ENCODE measurements around the gene SRSF11.

SRSF11 gene

GRCh38 chr1:70220015-70220414 lies 1.2 kb upstream of the SRSF11 start:
- no peak for TF ChIP-seq CTCF (IDR thresholded peaks at IDR 0.05; ENCODE audit: control extremely low read depth, extremely low read depth, low read depth, missing control alignments)
- no peak for DNase-seq (ENCODE audit: extremely low spot score)
- POLR2A ChIA-PET, result no interaction called here
- CTCF ChIA-PET, result interaction anchor here (1.1 to 2.1 kb wide), 2 partner anchors 9 to 12 kb away, joined by 5 to 14 read pairs; no protein-coding TSS in a partner anchor

GRCh38 chr1:70220517-70221237 lies 503 bp upstream of the SRSF11 start:
- ChIA-PET POLR2A (interaction anchor here (0.7 to 1.1 kb wide), 4 partner anchors 8 to 190 kb away, joined by 3 to 5 read pairs (median 3); partner anchors contain the start of gene CTH), CTCF (interaction anchor here (0.9 to 2.1 kb wide), 5 partner anchors 10 to 18 kb away, joined by 3 to 14 read pairs (median 5); no protein-coding TSS in a partner anchor)
- DNase-seq (ENCODE audit: extremely low spot score), result no peak
- no peak for TF ChIP-seq CTCF (IDR thresholded peaks at IDR 0.05; ENCODE audit: control extremely low read depth, extremely low read depth, low read depth, missing control alignments)

- no peak for DNase-seq (ENCODE audit: extremely low spot score)
- ChIA-PET POLR2A (no interaction called here), CTCF (no interaction called here)
- TF ChIP-seq CTCF (IDR thresholded peaks at IDR 0.05; ENCODE audit: control extremely low read depth, extremely low read depth, low read depth, missing control alignments), result no peak
These were observed 1.6 kb downstream of the SRSF11 start for GRCh38 chr1:70222716-70223235.

GRCh38 chr1:70224954-70225353 lies 3.8 kb downstream of the SRSF11 start:
- ChIA-PET CTCF (no interaction called here), POLR2A (no interaction called here)
- DNase-seq (ENCODE audit: extremely low spot score), result no peak
- TF ChIP-seq CTCF (IDR thresholded peaks at IDR 0.05; ENCODE audit: control extremely low read depth, extremely low read depth, low read depth, missing control alignments), result no peak

GRCh38 chr1:70227439-70227838 lies 6.3 kb downstream of the SRSF11 start:
- ChIA-PET CTCF (no interaction called here), POLR2A (interaction anchor here (1.0 kb wide), 1 partner anchor 10 kb away, joined by 3 read pairs; no protein-coding TSS in a partner anchor)
- DNase-seq (ENCODE audit: extremely low spot score), result no peak
- TF ChIP-seq CTCF (IDR thresholded peaks at IDR 0.05; ENCODE audit: control extremely low read depth, extremely low read depth, low read depth, missing control alignments), result no peak

- ChIA-PET POLR2A (no interaction called here), CTCF (interaction anchor here (1.1 kb wide), 1 partner anchor 32 kb away, joined by 3 read pairs; no protein-coding TSS in a partner anchor)
- no peak for TF ChIP-seq CTCF (IDR thresholded peaks at IDR 0.05; ENCODE audit: control extremely low read depth, extremely low read depth, low read depth, missing control alignments)
- no peak for DNase-seq (ENCODE audit: extremely low spot score)
These were observed 7.5 kb downstream of the SRSF11 start for GRCh38 chr1:70228670-70229069.

Measured in GM10248 (cell line).